ENCODE data around the gene MRPS15.

DNA sequence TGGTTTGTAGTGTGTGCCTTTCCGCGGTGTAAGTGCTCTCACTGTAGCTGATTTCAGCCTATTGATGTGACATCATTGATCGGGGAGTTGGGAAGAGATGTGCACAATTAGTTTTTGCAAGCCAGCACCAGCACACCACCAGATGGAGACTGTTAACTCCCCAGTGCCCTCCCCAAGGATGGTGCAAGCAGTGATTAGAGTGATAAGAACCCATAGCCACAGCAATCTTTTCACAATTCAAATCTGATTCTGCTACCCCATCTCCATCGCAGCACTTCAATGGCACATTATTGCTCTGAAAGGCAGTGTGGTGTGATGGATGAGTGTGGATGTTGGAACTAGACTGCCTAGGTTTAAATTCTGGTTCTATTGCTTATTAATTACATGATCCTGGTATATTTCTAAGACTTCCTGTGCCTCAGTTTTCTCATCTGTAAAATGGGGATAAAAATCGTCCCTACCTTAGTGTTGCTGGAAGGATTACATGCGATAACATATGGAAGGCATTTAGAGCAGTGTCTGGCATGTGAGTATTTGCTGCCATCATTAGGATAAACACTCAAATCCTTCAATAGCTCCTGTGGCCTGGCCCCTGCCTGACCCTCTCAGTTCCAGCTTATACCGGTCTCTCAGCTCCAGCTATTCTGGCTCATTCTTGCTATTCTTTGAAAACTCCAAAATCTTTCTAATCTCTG is 11.9 kb upstream of the MRPS15 start:
- TF ChIP-seq POLR2AphosphoS5 (IDR thresholded peaks at IDR 0.05; ENCODE audit: low read depth, low read length) (no peak), POLR2A (IDR thresholded peaks at IDR 0.05; ENCODE audit: low read depth, low read length) (no peak)
